AG04450 (cell line): ENCODE data around the gene ABLIM2. TPM values are rescaled to one million over a fixed set of nuclear protein-coding genes. Genes with fewer than 3 reads are reported as not detected.

Source experiments
- CTCF ChIA-PET: fragments of 300-600, 350-600 bp; formaldehyde crosslinking; extraction: SDS; loops from one replicate; lab custom pipeline; 2022; ENCODE audit warnings: antibody characterized with exemption, inconsistent platforms; lab: Charles Lee
- POLR2A ChIA-PET: fragments of 350-600 bp; formaldehyde crosslinking; extraction: SDS; loops from one replicate; lab custom pipeline; 2021; ENCODE audit warnings: antibody characterized with exemption, inconsistent platforms; lab: Yijun Ruan, JAX
- DNase-seq: peaks from one replicate; pipeline ENCODE4 v3.0.0-alpha.2; 2011; ENCODE audit warnings: low read depth, low spot score
- H3K27ac ChIP-seq: one replicate; pipeline ENCODE4 v1.5.1; 2012; ENCODE audit warnings: low read depth, low read length, control low read depth
- H3K27me3 ChIP-seq: one replicate; pipeline ENCODE4 v1.6.0; 2012; ENCODE audit warnings: low read length; ENCODE audit not compliant: control insufficient read depth, insufficient read depth
- H3K4me3 ChIP-seq: 2 replicates; pipeline ENCODE4 v1.5.1; 2011; ENCODE audit warnings: mild to moderate bottlenecking, low read depth, low read length, control low read depth
- H3K9me3 ChIP-seq: 2 replicates; pipeline ENCODE4 v1.5.1; 2012; ENCODE audit warnings: low read length; ENCODE audit not compliant: control insufficient read depth, insufficient read depth
- polyA minus RNA-seq: library from RNA; depleted of rRNA, polyadenylated mRNA; stranded (reverse); fragments of >200 nt; gene quantifications from 2 replicates; pipeline ENCODE4 v1.2.3, GENCODE V29; 2011; rRNA and poly(A)+ RNA removed
- polyA plus RNA-seq: library from polyadenylated mRNA; depleted of rRNA; stranded (reverse); fragments of >200 nt; gene quantifications from 2 replicates; pipeline ENCODE4 v1.2.3, GENCODE V29; 2011; rRNA removed
- TF ChIP-seq, protein P1 (sequence below): IDR thresholded peaks from 2 replicates; pipeline ENCODE4 v1.5.1; 2011; ENCODE audit warnings: low read depth, low read length, control low read depth, inconsistent platforms

Gene ABLIM2
- polyA plus RNA-seq (0.07 TPM in 1 of 2 replicates, not detected in the other), polyA minus RNA-seq (not detected in 2 replicates)

DNA sequence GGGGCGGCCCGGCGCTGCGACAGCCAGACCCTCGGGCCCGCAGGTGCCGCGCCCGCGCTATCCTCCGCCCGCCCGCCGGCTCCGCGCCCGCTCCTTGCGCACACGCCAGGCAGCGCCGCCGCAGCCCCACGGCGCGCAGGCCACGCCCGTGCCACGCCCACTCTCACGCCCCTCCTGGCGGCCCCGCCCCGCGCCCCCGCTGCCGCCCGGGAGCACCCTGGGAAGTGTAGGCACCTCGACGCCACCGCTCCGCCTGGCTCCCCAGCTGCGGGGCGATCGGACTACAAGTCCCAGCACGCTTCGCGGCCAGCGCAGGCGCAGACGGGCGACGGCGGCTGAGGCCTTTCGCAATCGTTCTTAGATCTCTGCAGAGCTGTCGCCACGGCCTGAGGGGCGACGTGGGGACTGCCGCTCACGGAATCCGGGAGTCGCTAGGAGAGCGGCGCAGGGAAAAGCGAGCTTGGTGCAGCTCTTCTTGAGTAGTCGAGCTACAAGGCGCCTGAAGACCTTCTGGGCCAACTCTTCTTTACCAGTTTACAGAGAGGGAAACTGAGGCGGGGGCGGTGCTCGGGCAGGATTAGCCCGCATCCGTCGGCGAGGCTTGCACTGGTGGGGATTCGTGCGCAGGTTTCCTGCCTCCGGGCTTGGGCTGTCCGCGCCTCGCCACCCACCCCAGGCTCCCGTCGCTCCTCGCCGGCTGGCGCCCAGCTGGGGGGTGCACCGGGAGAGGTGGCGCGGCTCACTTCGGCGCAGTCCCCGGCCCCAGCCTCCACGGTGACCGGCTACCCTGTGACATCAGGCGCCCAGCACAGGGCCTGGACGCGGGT lies at the start of gene ABLIM2:
TSS of gene ABLIM2 (minus strand) at position 104 of the 827 bp plus-strand sequence. CDS start 124 bp downstream, outside the sequence.
- TF ChIP-seq, protein P1, sequence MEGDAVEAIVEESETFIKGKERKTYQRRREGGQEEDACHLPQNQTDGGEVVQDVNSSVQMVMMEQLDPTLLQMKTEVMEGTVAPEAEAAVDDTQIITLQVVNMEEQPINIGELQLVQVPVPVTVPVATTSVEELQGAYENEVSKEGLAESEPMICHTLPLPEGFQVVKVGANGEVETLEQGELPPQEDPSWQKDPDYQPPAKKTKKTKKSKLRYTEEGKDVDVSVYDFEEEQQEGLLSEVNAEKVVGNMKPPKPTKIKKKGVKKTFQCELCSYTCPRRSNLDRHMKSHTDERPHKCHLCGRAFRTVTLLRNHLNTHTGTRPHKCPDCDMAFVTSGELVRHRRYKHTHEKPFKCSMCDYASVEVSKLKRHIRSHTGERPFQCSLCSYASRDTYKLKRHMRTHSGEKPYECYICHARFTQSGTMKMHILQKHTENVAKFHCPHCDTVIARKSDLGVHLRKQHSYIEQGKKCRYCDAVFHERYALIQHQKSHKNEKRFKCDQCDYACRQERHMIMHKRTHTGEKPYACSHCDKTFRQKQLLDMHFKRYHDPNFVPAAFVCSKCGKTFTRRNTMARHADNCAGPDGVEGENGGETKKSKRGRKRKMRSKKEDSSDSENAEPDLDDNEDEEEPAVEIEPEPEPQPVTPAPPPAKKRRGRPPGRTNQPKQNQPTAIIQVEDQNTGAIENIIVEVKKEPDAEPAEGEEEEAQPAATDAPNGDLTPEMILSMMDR = no peak
- POLR2A ChIA-PET = interaction anchor here (0.6 kb wide), 1 partner anchor 436 kb away, joined by 3 read pairs; no protein-coding TSS in a partner anchor
- peaks cover 44% of the 10 kb centered on the region for H3K27me3 ChIP-seq
- CTCF ChIA-PET = interaction anchor here (2.2 kb wide), 1 partner anchor 18 kb away, joined by 8 read pairs; no protein-coding TSS in a partner anchor
- H3K9me3 ChIP-seq = peaks cover 4% of the 10 kb centered on the region; the same call in 1 of the 2 replicates
- peak within 1 kb of the TSS; percentile 95 for H3K4me3 ChIP-seq
- DNase-seq = peak; percentile 93
- no peak within 1 kb of the TSS for H3K27ac ChIP-seq

- CTCF ChIA-PET = no interaction called here
- POLR2A ChIA-PET = no interaction called here
These were observed 48.7 kb upstream of the ABLIM2 start for GRCh38 chr4:8207314-8207713.

GRCh38 chr4:8205749-8206611 lies 47.4 kb upstream of the ABLIM2 start:
- Histone ChIP-seq H3K27me3 (no peaks in the 10 kb centered on the region), H3K4me3 (no peak overlapping the region), H3K27ac (no peak overlapping the region), H3K9me3 (no peaks in the 10 kb centered on the region; the same call in 1 of the 2 replicates)
- no peak for DNase-seq
- ChIA-PET CTCF (no interaction called here), POLR2A (no interaction called here)
- TF ChIP-seq, protein P1 = no peak

More at GRCh38 chr4:8207314-8207713, 48.7 kb upstream of the ABLIM2 start:
- Histone ChIP-seq H3K27me3 (peaks cover 9% of the 10 kb centered on the region), H3K4me3 (no peak overlapping the region), H3K27ac (no peak overlapping the region), H3K9me3 (no peaks in the 10 kb centered on the region; the same call in 1 of the 2 replicates)
- DNase-seq = no peak
- TF ChIP-seq, protein P1 = no peak

DNA sequence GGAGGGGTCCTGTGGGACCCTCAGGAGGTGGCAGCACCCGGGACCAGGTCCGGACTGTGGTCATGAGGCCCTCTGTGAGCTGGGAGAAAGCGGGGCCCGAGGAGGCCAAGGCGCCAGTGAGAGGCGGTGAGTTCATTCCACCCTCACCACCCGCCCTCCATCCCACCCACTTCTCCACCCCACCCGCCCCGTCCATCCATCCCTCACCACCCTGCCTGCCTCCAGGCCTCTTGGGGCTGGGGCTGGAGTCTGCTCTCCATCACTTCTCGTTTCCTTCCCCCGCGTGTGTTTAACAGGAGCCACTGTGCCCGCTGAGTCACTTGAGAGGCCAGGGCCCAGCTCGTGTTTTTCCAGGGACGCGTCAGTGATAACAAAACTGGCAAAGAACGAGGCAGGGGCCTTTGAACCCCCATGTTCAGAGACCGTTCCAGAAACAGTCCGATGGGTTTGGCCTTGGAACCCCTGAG lies 46.7 kb upstream of the ABLIM2 start:
- POLR2A ChIA-PET = no interaction called here
- Histone ChIP-seq H3K4me3 (no peak overlapping the region), H3K27me3 (no peaks in the 10 kb centered on the region), H3K27ac (no peak overlapping the region), H3K9me3 (no peaks in the 10 kb centered on the region; the same call in 1 of the 2 replicates)
- no peak for DNase-seq
- TF ChIP-seq, protein P1 = no peak
- CTCF ChIA-PET = no interaction called here
